Left colon (tissue), 2 donors: ENCODE results near the gene HECW1. TPM values are rescaled to one million over a fixed set of nuclear protein-coding genes. Genes with fewer than 3 reads are reported as not detected.
"Not testable (repeated sequence)": the region's sequence is repeated elsewhere in the genome, so short reads cannot be mapped to it uniquely, and the experiment has no call there.

ENCODE experiments used
- ATAC-seq: fragments of 200-7000 bp; cut with Tn5 transposase; one replicate; pipeline ENCODE4 v1.9.1; 2020; ENCODE audit warnings: mild to moderate bottlenecking, moderate library complexity
- DNase-seq, 2 donors: peaks; one replicate each; pipeline ENCODE4 v3.0.0-alpha.2; 2020
- intact Hi-C, 2 donors: fragments of 100-400 bp; cut with DNase I in 1 of 2; cut with micrococcal nuclease in 1 of 2; formaldehyde crosslinking; loops; one replicate each; pipeline versions ENCODE4 v1.11.2 to v1.14.0; 2022; cut with DNase I, micrococcal nuclease
- total RNA-seq, 2 donors: library from RNA; stranded (reverse); fragmentation: NEBNext Ultra II Directional; extraction: Animal tissue kit (Norgen Biotek cat#: 25700); gene quantifications; one replicate each; pipeline ENCODE4 v1.2.1, GENCODE V29; 2021
- donor health status: DM: no; HTN: no; CAD: no.
- donor health status: DM: yes; HTN: yes; CAD: no.

HECW1 gene
- total RNA-seq, 2 donors from 2014 or later, result 0.58 to 0.89 TPM

DNA sequence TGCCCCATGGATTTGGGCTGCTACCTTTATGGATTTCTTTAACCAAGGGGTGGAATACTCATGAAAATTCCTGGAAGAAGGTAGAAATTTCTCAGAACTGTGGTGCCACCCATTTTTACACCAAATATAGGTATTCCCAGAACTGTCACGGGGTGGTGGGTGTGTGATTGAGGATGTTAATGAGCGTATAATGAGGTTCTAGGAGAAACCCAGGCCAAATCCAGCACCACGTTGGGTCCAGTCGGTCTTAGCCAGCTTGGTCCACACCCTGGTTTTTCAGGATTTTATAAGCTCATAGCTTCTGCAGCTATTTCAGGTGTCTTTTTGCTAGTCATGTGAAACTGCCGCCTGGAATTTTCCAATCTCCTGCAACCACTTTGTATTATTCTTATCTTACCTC is 83.3 kb downstream of the HECW1 start:
- intact Hi-C loops, result no loop called here
- DNase-seq (no peak), ATAC-seq (no peak)

DNA sequence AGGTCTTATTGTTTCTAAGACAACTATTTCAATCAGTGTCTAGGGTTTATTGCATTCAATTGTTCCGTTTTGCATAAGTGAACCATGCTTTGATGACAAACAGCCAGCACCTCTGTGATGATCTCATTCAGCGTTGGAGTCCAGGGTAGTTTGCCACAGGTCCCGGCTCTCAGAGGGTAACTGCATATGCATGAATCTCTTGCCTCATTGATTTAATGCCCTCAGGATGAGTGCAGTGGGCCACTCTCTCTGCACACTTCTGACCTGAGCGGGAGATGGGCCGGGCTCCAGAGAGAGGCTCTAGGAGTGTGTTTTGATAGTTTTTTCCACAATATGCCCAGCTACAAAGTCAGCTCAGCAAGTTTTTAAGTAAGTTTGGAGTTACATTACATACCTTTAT is 83.9 kb downstream of the HECW1 start:
- DNase-seq (no peak), ATAC-seq (no peak)
- intact Hi-C loops, result no loop called here

- ATAC-seq (no peak), DNase-seq (no peak)
- intact Hi-C loops, result no loop called here
Measured at GRCh38 chr7:43198016-43198415, 85.6 kb downstream of the HECW1 start.

- intact Hi-C loops, result no loop called here
- DNase-seq (no peak), ATAC-seq (no peak)
Measured at GRCh38 chr7:43198599-43199090, 86.2 kb downstream of the HECW1 start.

DNA sequence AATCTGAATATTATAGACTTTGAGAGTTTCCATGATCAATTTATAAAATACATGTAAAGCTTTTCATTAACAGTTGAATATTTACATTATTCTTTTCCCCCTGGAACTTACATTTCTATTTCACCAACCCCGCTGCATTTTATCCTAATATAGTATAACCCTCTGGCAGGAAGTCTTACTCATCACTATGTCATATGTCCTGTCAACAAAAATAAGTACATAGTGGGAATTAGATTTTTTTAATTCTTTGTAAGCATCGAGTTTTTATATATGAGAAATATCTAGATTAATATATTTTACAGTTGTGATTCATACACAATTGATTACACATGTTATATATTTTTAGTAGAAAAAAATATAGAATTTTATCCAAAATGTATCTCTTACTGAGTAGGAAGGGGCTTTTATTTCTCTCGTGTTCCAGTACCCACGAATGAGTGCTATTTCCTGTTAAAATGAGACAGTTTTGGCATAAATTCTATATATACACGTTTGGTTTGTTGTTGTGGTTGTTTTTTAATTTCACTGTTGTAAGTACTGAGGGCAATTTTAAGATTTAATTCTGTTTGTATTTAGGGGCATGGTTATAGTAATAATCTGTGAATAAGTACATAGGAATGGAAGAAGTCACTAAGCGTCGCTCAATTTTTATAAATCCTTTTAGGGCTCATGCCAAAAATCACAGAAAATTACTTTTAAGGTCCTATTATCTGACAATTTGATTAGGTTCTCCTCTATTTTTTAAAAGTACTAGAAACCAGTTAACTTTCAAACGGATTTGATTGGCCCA is 87.1 kb downstream of the HECW1 start:
- DNase-seq (no peak), ATAC-seq (no peak)
- intact Hi-C loops, result no loop called here

GRCh38 chr7:43201912-43202311 is 89.5 kb downstream of the HECW1 start:
- intact Hi-C loops, result no loop called here
- ATAC-seq, result no peak
- no peak for DNase-seq

DNA sequence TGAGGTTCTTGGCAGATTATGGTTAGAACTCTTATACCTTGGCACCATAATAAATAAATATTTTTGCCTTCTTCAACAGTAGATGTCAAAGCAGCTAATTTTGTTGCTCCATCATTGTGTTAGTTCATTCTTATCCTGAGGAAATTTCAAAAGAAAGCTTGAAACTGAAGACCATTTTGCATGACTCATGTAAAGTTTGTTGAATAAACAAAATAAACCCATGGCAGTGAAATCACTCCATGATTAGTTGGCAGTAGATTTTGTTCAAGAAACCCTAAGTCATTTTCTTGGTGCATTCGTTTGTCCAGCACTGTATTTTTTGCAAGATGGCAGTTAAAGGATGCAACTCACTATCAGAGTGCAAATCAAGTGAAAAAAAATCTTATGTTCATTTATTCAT is 91.6 kb downstream of the HECW1 start:
- intact Hi-C loops, result no loop called here

GRCh38 chr7:43205171-43205795 is 92.8 kb downstream of the HECW1 start:
- DNase-seq, result no peak
- ATAC-seq, result no peak
- intact Hi-C loops, result no loop called here

More for the DNA sequence above, 91.6 kb downstream of the HECW1 start:
- ATAC-seq, result no peak
- DNase-seq, result no peak

DNA sequence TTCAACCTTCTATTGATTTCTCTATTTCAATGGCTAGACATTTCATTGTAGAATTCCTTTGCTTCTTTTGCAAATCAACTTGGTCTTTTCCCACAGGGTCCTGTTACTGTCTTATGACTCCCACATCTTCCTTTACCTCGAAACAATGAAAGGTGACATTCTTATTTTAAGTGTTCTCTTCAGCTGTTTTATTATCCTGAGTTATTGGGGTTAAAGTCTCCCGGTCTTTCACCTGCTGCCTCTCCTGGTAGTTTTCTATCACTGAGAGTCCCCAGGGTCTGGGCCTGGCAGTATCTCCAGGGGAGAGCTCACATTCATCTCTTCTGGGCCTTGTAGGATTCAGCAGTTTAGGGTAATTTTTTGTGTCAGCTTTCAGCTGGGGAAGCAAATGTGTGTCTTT is 95.8 kb downstream of the HECW1 start:
- intact Hi-C loops, result no loop called here
- ATAC-seq (no peak), DNase-seq (no peak)

- intact Hi-C loops, ATAC-seq, DNase-seq: not testable (repeated sequence)
Measured at GRCh38 chr7:43210539-43210938, 98.1 kb downstream of the HECW1 start.

DNA sequence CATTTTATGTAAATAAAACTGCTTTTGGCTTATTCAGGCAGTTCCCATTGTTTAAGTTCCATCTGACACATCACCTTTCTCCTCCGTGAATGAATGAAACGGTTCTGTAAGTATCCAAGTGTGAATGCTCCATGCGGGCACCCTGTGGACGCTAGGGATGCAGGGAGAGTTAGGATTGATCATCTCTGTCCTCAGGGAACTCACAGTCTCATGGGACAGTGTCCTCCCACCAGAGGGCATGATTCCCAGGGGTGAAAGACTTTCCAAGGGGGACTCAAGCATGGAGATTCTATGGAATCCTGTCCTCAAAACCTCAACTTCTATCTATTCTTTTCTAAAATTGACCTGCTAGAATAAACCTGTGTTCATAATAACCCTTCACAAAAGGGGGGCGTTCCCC is 98.8 kb downstream of the HECW1 start:
- ATAC-seq (no peak), DNase-seq (no peak)
- intact Hi-C loops, result no loop called here

DNA sequence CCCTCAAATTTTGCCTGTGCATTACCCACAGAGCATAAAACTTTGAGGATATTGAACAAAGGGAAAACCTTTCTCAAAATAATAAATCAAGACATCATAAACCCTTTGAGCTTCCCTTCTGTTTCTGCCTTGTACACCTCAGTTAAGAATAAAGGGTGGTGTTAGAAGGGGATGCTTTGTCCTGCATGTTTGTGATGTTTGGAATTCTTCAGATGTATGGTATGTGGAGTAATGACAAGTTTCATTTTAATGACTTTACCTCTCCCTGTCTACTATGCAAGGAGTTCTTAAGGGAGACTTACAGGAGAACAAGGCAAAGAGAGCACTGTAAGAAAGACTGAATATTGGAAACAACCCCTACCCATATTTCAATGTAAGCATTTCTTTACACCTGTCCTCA is 99.2 kb downstream of the HECW1 start:
- ATAC-seq (no peak), DNase-seq (no peak)
- intact Hi-C loops, result no loop called here

GRCh38 chr7:43212921-43213320 is 100.5 kb downstream of the HECW1 start:
- intact Hi-C loops, result no loop called here
- DNase-seq (no peak), ATAC-seq (no peak)

- no peak for ATAC-seq
- DNase-seq, result no peak
- intact Hi-C loops, result no loop called here
Measured at GRCh38 chr7:43215061-43215460, 102.6 kb downstream of the HECW1 start.

DNA sequence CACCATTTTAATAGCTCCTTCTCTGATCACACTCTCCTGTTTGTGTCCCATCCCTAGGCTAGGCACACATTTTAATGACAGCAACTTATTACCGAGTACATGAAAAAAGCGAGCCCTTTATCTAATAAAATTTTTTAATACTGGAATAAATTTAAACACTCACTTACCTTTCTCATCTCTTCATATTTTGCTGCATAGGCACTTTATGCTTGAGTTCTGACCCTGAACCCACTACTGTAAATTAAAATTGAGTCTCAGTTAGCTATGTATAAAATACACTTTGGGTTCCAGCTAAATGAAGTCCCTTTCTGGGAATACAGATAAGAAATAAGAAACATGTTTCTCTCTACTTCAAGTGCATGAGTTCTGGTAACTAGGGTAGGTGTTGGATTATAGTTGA is 104.6 kb downstream of the HECW1 start:
- intact Hi-C loops, result no loop called here
- no peak for ATAC-seq
- no peak for DNase-seq

GRCh38 chr7:43218901-43219300 is 106.5 kb downstream of the HECW1 start:
- intact Hi-C loops, ATAC-seq, DNase-seq: not testable (repeated sequence)

DNA sequence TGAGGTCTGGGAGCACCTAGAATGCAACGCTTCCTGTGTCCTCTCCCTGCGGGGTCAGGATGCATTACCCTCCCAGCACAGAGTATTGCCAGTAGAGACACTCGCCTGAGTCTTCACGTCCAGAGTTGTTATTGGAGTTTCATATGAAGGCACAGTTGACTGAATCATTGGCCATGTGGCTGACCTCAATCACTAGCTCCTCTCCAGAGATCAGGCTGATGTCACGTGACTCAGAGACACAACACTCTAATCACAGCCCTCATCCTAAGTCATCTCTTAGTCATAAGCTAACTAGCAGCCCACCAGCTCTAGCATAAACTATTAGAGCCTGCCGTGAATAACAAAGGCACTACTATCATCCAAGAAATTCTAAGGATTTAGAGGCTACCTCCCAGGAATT is 107.8 kb downstream of the HECW1 start:
- DNase-seq (no peak), ATAC-seq (no peak)
- intact Hi-C loops, result no loop called here

DNA sequence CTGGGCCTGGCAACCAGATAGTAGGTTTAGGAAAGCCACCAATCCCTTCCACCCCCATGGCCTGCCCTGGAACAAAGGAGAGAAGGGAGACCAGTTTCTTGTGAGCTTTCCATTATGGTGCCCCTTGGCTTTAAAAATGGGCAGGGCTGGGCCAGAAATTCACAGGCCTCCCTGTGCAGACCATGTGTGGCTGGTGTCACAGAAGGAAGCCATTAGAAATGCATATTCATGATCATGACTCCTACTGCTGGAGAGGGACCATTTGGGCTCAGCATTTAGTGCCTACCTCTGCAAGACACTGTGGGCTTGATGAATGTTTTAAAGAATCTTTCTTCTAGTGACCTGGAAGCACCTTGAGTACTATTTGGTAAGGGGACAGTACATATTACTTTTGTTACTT is 108.3 kb downstream of the HECW1 start:
- DNase-seq, result no peak
- no peak for ATAC-seq
- intact Hi-C loops, result no loop called here

DNA sequence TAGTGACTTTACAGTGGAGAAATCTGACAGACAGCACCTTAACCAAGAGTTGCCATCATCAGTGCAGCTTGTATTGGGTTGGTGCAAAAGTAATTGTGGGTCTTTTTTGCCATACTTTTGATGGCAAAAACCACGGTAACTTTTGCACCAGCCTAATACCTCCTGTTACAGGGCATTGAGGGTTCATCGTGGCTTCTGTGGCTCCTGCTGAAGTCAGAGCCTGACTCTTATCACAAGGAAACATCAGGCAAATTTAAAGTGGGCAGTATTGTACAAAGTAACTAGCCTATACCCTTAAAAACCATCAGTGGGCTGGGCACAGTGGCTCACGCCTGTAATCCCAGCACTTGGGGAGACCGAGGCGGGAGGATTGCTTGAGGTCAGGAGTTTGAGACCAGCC is 117.4 kb downstream of the HECW1 start:
- intact Hi-C loops, result no loop called here
- ATAC-seq, result no peak
- no peak for DNase-seq

- no peak for DNase-seq
- ATAC-seq, result no peak
- intact Hi-C loops, result no loop called here
Measured at GRCh38 chr7:43232366-43232765, 119.9 kb downstream of the HECW1 start.

- intact Hi-C loops, result no loop called here
- ATAC-seq, result no peak
- DNase-seq, result no peak
Measured at GRCh38 chr7:43234073-43234472, 121.6 kb downstream of the HECW1 start.
